Esophagus squamous epithelium (tissue), 4 donors: ENCODE measurements around the gene DTWD1.
"Not testable (repeated sequence)": the region's sequence is repeated elsewhere in the genome, so short reads cannot be mapped to it uniquely, and the experiment has no call there.

Source experiments
- POLR2A ChIP-seq, 4 donors: fragments of 450-650 bp; IDR thresholded peaks; one replicate each; pipeline ENCODE4 v1.6.1; 2017; ENCODE audit warnings: antibody characterized with exemption in 4 of 4, mild to moderate bottlenecking in 4 of 4, moderate library complexity in 3 of 4
- TF ChIP-seq, protein P1 (sequence below), 6 experiments: fragments of 450-650 bp in 4 of 6; fragments of 200-600 bp in 2 of 6; sonication (generic) in 2 of 6; IDR thresholded peaks; one replicate each; pipeline ENCODE4 v1.5.1; 2016 to 2019; ENCODE audit warnings: antibody characterized with exemption in 6 of 6, mild to moderate bottlenecking in 4 of 6, moderate library complexity in 4 of 6

- TF ChIP-seq, protein P1, sequence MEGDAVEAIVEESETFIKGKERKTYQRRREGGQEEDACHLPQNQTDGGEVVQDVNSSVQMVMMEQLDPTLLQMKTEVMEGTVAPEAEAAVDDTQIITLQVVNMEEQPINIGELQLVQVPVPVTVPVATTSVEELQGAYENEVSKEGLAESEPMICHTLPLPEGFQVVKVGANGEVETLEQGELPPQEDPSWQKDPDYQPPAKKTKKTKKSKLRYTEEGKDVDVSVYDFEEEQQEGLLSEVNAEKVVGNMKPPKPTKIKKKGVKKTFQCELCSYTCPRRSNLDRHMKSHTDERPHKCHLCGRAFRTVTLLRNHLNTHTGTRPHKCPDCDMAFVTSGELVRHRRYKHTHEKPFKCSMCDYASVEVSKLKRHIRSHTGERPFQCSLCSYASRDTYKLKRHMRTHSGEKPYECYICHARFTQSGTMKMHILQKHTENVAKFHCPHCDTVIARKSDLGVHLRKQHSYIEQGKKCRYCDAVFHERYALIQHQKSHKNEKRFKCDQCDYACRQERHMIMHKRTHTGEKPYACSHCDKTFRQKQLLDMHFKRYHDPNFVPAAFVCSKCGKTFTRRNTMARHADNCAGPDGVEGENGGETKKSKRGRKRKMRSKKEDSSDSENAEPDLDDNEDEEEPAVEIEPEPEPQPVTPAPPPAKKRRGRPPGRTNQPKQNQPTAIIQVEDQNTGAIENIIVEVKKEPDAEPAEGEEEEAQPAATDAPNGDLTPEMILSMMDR (IDR thresholded peaks at IDR 0.05), result not testable (repeated sequence)
- TF ChIP-seq POLR2A (IDR thresholded peaks at IDR 0.05), result not testable (repeated sequence)
Observed at GRCh38 chr15:49612240-49612639, 8.6 kb upstream of the DTWD1 start.
